A549 (cell line): ENCODE results near the gene CNOT1. TPM values are rescaled to one million over a fixed set of nuclear protein-coding genes. Genes with fewer than 3 reads are reported as not detected.

ENCODE experiments used
- polyA plus RNA-seq, 4 experiments: library from polyadenylated mRNA; depleted of rRNA in 3 of 4; stranded (reverse); fragments of >200 nt; fragmentation: RNase III in 1 of 4; extraction: RNeasy Plus Mini Kit Qiagen cat#74134 plus additional on column Dnase treatment in 1 of 4; gene quantifications; 2 replicates in 3 of 4; 3 replicates in 1 of 4; pipeline ENCODE4 v1.2.3, GENCODE V29; 2011 to 2017
- small RNA-seq, 6 experiments: library from RNA; depleted of rRNA; stranded (forward); fragments of <200 nt; gene quantifications; one replicate each; pipeline ENCODE3, GENCODE V24; 2012

CNOT1 gene
- polyA plus RNA-seq, 2 of the 4 experiments (the other 2 are of a cell fraction) = 119 to 226 TPM

Small RNA genes within 50 kb of the gene (small RNA-seq; reads per million reads assigned to genes)
- gene RNU6-103P = 0 reads per million in 6 experiments
- 40.6 to 1,444 (median 149) reads per million in 6 experiments for gene SNORA46
- 0 reads per million in 6 experiments for gene SNORA50A

Other genes starting within 250 kb of the CNOT1 start
- 21.0 and 22.3 TPM in 2 replicates for gene GINS3, start 237.4 kb downstream of the CNOT1 start, polyA plus RNA-seq (2011; rRNA removed)
- 17.6 to 21.3 TPM (median 19.7 TPM) in 3 replicates for gene GINS3, start 237.4 kb downstream of the CNOT1 start, polyA plus RNA-seq (2017; fragmentation: RNase III; extraction: RNeasy Plus Mini Kit Qiagen cat#74134 plus additional on column Dnase treatment)
- gene NDRG4, start 129.7 kb downstream of the CNOT1 start, polyA plus RNA-seq (2011; rRNA removed) = 8.1 and 10.8 TPM in 2 replicates
- gene NDRG4, start 129.7 kb downstream of the CNOT1 start, polyA plus RNA-seq (2017; fragmentation: RNase III; extraction: RNeasy Plus Mini Kit Qiagen cat#74134 plus additional on column Dnase treatment) = 16.3 to 22.8 TPM (median 21.3 TPM) in 3 replicates
- gene SETD6, start 114.3 kb downstream of the CNOT1 start, polyA plus RNA-seq (2011; rRNA removed) = 16.5 and 19.2 TPM in 2 replicates
- gene SETD6, start 114.3 kb downstream of the CNOT1 start, polyA plus RNA-seq (2017; fragmentation: RNase III; extraction: RNeasy Plus Mini Kit Qiagen cat#74134 plus additional on column Dnase treatment) = 24.9 to 30.4 TPM (median 27.5 TPM) in 3 replicates
- gene SLC38A7, start 54.9 kb upstream of the CNOT1 start, polyA plus RNA-seq (2011; rRNA removed) = 8.4 and 9.9 TPM in 2 replicates
- gene SLC38A7, start 54.9 kb upstream of the CNOT1 start, polyA plus RNA-seq (2017; fragmentation: RNase III; extraction: RNeasy Plus Mini Kit Qiagen cat#74134 plus additional on column Dnase treatment) = 16.0 to 19.9 TPM (median 18.2 TPM) in 3 replicates
- 134 and 145 TPM in 2 replicates for gene GOT2, start 104.5 kb upstream of the CNOT1 start, polyA plus RNA-seq (2011; rRNA removed)
- gene GOT2, start 104.5 kb upstream of the CNOT1 start, polyA plus RNA-seq (2017; fragmentation: RNase III; extraction: RNeasy Plus Mini Kit Qiagen cat#74134 plus additional on column Dnase treatment) = 162 to 171 TPM (median 168 TPM) in 3 replicates